Thoracic aorta (tissue), 2 donors: ENCODE results near the gene PIK3AP1. TPM values are rescaled to one million over a fixed set of nuclear protein-coding genes. Genes with fewer than 3 reads are reported as not detected.

Experiments
- ATAC-seq: fragments of 150-250 bp; one replicate; pipeline ENCODE4 v1.8.0; 2017; ENCODE audit warnings: low read depth; ENCODE audit not compliant: insufficient number of reproducible peaks, low FRiP score
- DNase-seq: peaks from one replicate; pipeline ENCODE4 v3.0.0-alpha.2; 2020; ENCODE audit warnings: low spot score
- H3K27ac ChIP-seq, 2 donors: fragments of 200-600 bp; sonication (generic); 1 replicate in 1 of 2; 2 replicates in 1 of 2; pipeline ENCODE4 v1.5.1; 2016; ENCODE audit warnings: mild to moderate bottlenecking in 2 of 2, moderate library complexity in 2 of 2
- H3K27me3 ChIP-seq: fragments of 200-600 bp; sonication (generic); replicated peaks from 2 replicates; pipeline ENCODE4 v1.6.0; 2016; ENCODE audit warnings: mild to moderate bottlenecking; ENCODE audit not compliant: insufficient read depth
- H3K36me3 ChIP-seq: fragments of 200-600 bp; sonication (generic); one replicate; pipeline ENCODE4 v1.5.1; 2016
- H3K4me1 ChIP-seq, 2 donors: fragments of 200-600 bp; sonication (generic); 1 replicate in 1 of 2; 2 replicates in 1 of 2; pipeline versions ENCODE4 v1.5.1 to v1.6.0; 2016; ENCODE audit warnings: low read depth in 2 of 2, mild to moderate bottlenecking in 1 of 2; ENCODE audit not compliant: control insufficient read depth in 1 of 2
- H3K4me3 ChIP-seq: fragments of 200-600 bp; sonication (generic); 2 replicates; pipeline ENCODE4 v1.5.1; 2016; ENCODE audit warnings: mild to moderate bottlenecking
- H3K9me3 ChIP-seq: fragments of 200-600 bp; sonication (generic); 2 replicates; pipeline ENCODE4 v1.5.1; 2016
- CTCF ChIP-seq: fragments of 200-600 bp; sonication (generic); IDR thresholded peaks from one replicate; pipeline ENCODE4 v1.5.1; 2019; ENCODE audit warnings: antibody characterized with exemption
- total RNA-seq, 2 donors: library from RNA; depleted of rRNA; stranded (reverse); fragments of >200 nt; gene quantifications; one replicate each; pipeline versions ENCODE4 v1.1.0 to v1.2.3, GENCODE V29; 2016

Gene PIK3AP1
- total RNA-seq, 2 donors from 2014 or later, result 20.2 to 23.6 TPM

GRCh38 chr10:96598846-96599245, 121.5 kb downstream of the PIK3AP1 start:
- no peaks in the 10 kb centered on the region for H3K36me3 ChIP-seq

GRCh38 chr10:96596422-96597407, 123.6 kb downstream of the PIK3AP1 start:
- Histone ChIP-seq H3K36me3 (no peaks in the 10 kb centered on the region), H3K27me3 (no peaks in the 10 kb centered on the region), H3K27ac (no peak overlapping the region), H3K4me1 (no peaks in the 10 kb centered on the region), H3K4me3 (no peak overlapping the region), H3K9me3 (no peaks in the 10 kb centered on the region)
- TF ChIP-seq CTCF, result no peak
- ATAC-seq (no peak), DNase-seq (no peak)

More at GRCh38 chr10:96598846-96599245, 121.5 kb downstream of the PIK3AP1 start:
- no peak for TF ChIP-seq CTCF
- Histone ChIP-seq H3K27ac (no peak overlapping the region), H3K4me1 (no peaks in the 10 kb centered on the region), H3K27me3 (no peaks in the 10 kb centered on the region), H3K9me3 (no peaks in the 10 kb centered on the region), H3K4me3 (no peak overlapping the region)
- no peak for ATAC-seq
- no peak for DNase-seq

GRCh38 chr10:96595741-96596140, 124.6 kb downstream of the PIK3AP1 start:
- DNase-seq (no peak), ATAC-seq (no peak)
- H3K4me3 ChIP-seq, result no peak overlapping the region
- no peak for TF ChIP-seq CTCF
- no peaks in the 10 kb centered on the region for H3K9me3 ChIP-seq
- H3K4me1 ChIP-seq, result no peaks in the 10 kb centered on the region
- no peaks in the 10 kb centered on the region for H3K36me3 ChIP-seq
- no peaks in the 10 kb centered on the region for H3K27me3 ChIP-seq
- no peak overlapping the region for H3K27ac ChIP-seq

GRCh38 chr10:96591946-96592345, 128.4 kb downstream of the PIK3AP1 start:
- Histone ChIP-seq H3K9me3 (no peaks in the 10 kb centered on the region), H3K4me1 (peaks cover 0 to 11% of the 10 kb centered on the region in 2 donors), H3K27me3 (no peaks in the 10 kb centered on the region), H3K27ac (no peak overlapping the region), H3K4me3 (no peak overlapping the region), H3K36me3 (no peaks in the 10 kb centered on the region)
- DNase-seq, result no peak
- TF ChIP-seq CTCF, result no peak
- no peak for ATAC-seq

GRCh38 chr10:96588616-96589419, 131.5 kb downstream of the PIK3AP1 start:
- Histone ChIP-seq H3K36me3 (no peaks in the 10 kb centered on the region), H3K4me3 (no peak overlapping the region), H3K4me1 (peaks cover 17 to 32% of the 10 kb centered on the region in 2 donors), H3K27me3 (no peaks in the 10 kb centered on the region), H3K27ac (no peak overlapping the region), H3K9me3 (no peaks in the 10 kb centered on the region)
- no peak for DNase-seq
- no peak for TF ChIP-seq CTCF
- ATAC-seq, result no peak
